Neural cell (in vitro differentiated cells): ENCODE results near the gene FUNDC2. TPM values are rescaled to one million over a fixed set of nuclear protein-coding genes. Genes with fewer than 3 reads are reported as not detected.
A peak's percentile ranks its signal among the peaks of the same experiment; 100 is the strongest.

Source experiments
- H2AFZ ChIP-seq: fragments of 200-600, 300-800 bp; sonication (generic), shearing (Covaris generic); 2 replicates; pipeline ENCODE4 v1.6.0; 2014; ENCODE audit warnings: low read depth, mild to moderate bottlenecking, antibody characterized with exemption, low read length, moderate library complexity
- H3F3A ChIP-seq: fragments of 200-600 bp; shearing (Covaris generic); 2 replicates; pipeline ENCODE4 v1.6.1; 2016; ENCODE audit warnings: mild to moderate bottlenecking, moderate library complexity, mixed read lengths, antibody characterized with exemption, low read length; ENCODE audit not compliant: insufficient read depth, poor library complexity, severe bottlenecking
- H3K27ac ChIP-seq: fragments of 200-600, 300-800 bp; sonication (generic), shearing (Covaris generic); 2 replicates; pipeline ENCODE4 v1.5.1; 2014; ENCODE audit warnings: mild to moderate bottlenecking, low read length, moderate library complexity
- H3K27me3 ChIP-seq: fragments of 300-800, 200-600 bp; sonication (generic), shearing (Covaris generic); 2 replicates; pipeline ENCODE4 v1.6.0; 2014; ENCODE audit warnings: mild to moderate bottlenecking, low read depth, low read length, moderate library complexity; ENCODE audit not compliant: insufficient read depth
- H3K36me3 ChIP-seq: fragments of 300-800, 200-600 bp; sonication (generic), shearing (Covaris generic); 2 replicates; pipeline ENCODE4 v1.5.1; 2014; ENCODE audit warnings: mild to moderate bottlenecking, antibody characterized with exemption, low read length, moderate library complexity; ENCODE audit not compliant: insufficient read depth
- H3K4me2 ChIP-seq: fragments of 300-800, 200-600 bp; sonication (generic), shearing (Covaris generic); 2 replicates; pipeline ENCODE4 v1.6.0; 2014; ENCODE audit warnings: mild to moderate bottlenecking, low read length
- H3K4me3 ChIP-seq: fragments of 300-800, 200-600 bp; sonication (generic), shearing (Covaris generic); 2 replicates; pipeline ENCODE4 v1.5.1; 2014; ENCODE audit warnings: mild to moderate bottlenecking, low read length, moderate library complexity
- H3K79me2 ChIP-seq: fragments of 200-600 bp; shearing (Covaris generic); replicated peaks from 2 replicates; pipeline ENCODE4 v1.6.0; 2014; ENCODE audit warnings: mild to moderate bottlenecking, low read length, moderate library complexity; ENCODE audit not compliant: insufficient read depth
- H3K9ac ChIP-seq: fragments of 300-800, 200-600 bp; sonication (generic), shearing (Covaris generic); 2 replicates; pipeline ENCODE4 v1.6.1; 2016; ENCODE audit warnings: mild to moderate bottlenecking, low read length, mixed read lengths
- H3K9me2 ChIP-seq: fragments of 200-600 bp; shearing (Covaris generic); 2 replicates; pipeline ENCODE4 v1.6.1; 2016; ENCODE audit warnings: mild to moderate bottlenecking, low read length, mixed read lengths; ENCODE audit not compliant: insufficient read depth
- H3K9me3 ChIP-seq: fragments of 200-600, 300-800 bp; sonication (generic), shearing (Covaris generic); 2 replicates; pipeline ENCODE4 v1.6.1; 2016; ENCODE audit warnings: mild to moderate bottlenecking, mixed run types, low read length, moderate library complexity, mixed read lengths
- H4K20me1 ChIP-seq: fragments of 200-600 bp; shearing (Covaris generic); 2 replicates; pipeline ENCODE4 v1.6.1; 2016; ENCODE audit warnings: mild to moderate bottlenecking, mixed run types; ENCODE audit not compliant: insufficient read depth
- EP300 ChIP-seq: fragments of 450-650 bp; conservative IDR thresholded peaks from 2 replicates; pipeline ENCODE4 v1.6.1; 2014; ENCODE audit warnings: antibody characterized with exemption, mild to moderate bottlenecking, moderate library complexity; ENCODE audit not compliant: poor library complexity, severe bottlenecking
- MXI1 ChIP-seq: fragments of 450-650 bp; conservative IDR thresholded peaks from 2 replicates; pipeline ENCODE4 v1.6.1; 2014; ENCODE audit warnings: antibody characterized with exemption, mild to moderate bottlenecking; ENCODE audit not compliant: poor library complexity, severe bottlenecking
- POLR2AphosphoS5 ChIP-seq: IDR thresholded peaks from 2 replicates; pipeline ENCODE4 v1.6.1; 2012
- RAD21 ChIP-seq: fragments of 450-650 bp; conservative IDR thresholded peaks from 2 replicates; pipeline ENCODE4 v1.6.1; 2014; ENCODE audit warnings: antibody characterized with exemption, mild to moderate bottlenecking, moderate library complexity
- SMC3 ChIP-seq: fragments of 450-650 bp; conservative IDR thresholded peaks from 2 replicates; pipeline ENCODE4 v1.6.1; 2014; ENCODE audit warnings: antibody characterized with exemption, mild to moderate bottlenecking, moderate library complexity; ENCODE audit not compliant: poor library complexity
- polyA plus RNA-seq: library from polyadenylated mRNA; depleted of rRNA; stranded (reverse); fragments of >200 nt; gene quantifications from 2 replicates; pipeline ENCODE4 v1.2.3, GENCODE V29; 2014
- TF ChIP-seq, protein P1 (sequence below): fragments of 450-650 bp; IDR thresholded peaks from 2 replicates; pipeline ENCODE4 v1.5.1; 2014; ENCODE audit warnings: antibody characterized with exemption, mild to moderate bottlenecking, moderate library complexity; ENCODE audit not compliant: poor library complexity, severe bottlenecking
- TF ChIP-seq, protein P2 (sequence below): IDR thresholded peaks from 2 replicates; pipeline ENCODE4 v1.6.1; 2012; ENCODE audit warnings: borderline replicate concordance

The FUNDC2 gene
- polyA plus RNA-seq, 1 donor from 2014 or later = 139 TPM

GRCh38 chrX:155056877-155057792 is 30.5 kb downstream of the FUNDC2 start:
- H3F3A ChIP-seq = no peaks in the 10 kb centered on the region
- no peak overlapping the region for H3K9ac ChIP-seq
- H2AFZ ChIP-seq = no peak overlapping the region
- H4K20me1 ChIP-seq = no peaks in the 10 kb centered on the region
- no peak overlapping the region for H3K27ac ChIP-seq
- H3K27me3 ChIP-seq = no peaks in the 10 kb centered on the region
- H3K9me2 ChIP-seq = no peaks in the 10 kb centered on the region
- no peak overlapping the region for H3K4me2 ChIP-seq
- H3K79me2 ChIP-seq = no peaks in the 10 kb centered on the region
- TF ChIP-seq SMC3 (peak; percentile 64), MXI1 (no peak), RAD21 (peak; percentile 50)
- TF ChIP-seq, protein P1, sequence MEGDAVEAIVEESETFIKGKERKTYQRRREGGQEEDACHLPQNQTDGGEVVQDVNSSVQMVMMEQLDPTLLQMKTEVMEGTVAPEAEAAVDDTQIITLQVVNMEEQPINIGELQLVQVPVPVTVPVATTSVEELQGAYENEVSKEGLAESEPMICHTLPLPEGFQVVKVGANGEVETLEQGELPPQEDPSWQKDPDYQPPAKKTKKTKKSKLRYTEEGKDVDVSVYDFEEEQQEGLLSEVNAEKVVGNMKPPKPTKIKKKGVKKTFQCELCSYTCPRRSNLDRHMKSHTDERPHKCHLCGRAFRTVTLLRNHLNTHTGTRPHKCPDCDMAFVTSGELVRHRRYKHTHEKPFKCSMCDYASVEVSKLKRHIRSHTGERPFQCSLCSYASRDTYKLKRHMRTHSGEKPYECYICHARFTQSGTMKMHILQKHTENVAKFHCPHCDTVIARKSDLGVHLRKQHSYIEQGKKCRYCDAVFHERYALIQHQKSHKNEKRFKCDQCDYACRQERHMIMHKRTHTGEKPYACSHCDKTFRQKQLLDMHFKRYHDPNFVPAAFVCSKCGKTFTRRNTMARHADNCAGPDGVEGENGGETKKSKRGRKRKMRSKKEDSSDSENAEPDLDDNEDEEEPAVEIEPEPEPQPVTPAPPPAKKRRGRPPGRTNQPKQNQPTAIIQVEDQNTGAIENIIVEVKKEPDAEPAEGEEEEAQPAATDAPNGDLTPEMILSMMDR = peak; percentile 68
- TF ChIP-seq, protein P2, sequence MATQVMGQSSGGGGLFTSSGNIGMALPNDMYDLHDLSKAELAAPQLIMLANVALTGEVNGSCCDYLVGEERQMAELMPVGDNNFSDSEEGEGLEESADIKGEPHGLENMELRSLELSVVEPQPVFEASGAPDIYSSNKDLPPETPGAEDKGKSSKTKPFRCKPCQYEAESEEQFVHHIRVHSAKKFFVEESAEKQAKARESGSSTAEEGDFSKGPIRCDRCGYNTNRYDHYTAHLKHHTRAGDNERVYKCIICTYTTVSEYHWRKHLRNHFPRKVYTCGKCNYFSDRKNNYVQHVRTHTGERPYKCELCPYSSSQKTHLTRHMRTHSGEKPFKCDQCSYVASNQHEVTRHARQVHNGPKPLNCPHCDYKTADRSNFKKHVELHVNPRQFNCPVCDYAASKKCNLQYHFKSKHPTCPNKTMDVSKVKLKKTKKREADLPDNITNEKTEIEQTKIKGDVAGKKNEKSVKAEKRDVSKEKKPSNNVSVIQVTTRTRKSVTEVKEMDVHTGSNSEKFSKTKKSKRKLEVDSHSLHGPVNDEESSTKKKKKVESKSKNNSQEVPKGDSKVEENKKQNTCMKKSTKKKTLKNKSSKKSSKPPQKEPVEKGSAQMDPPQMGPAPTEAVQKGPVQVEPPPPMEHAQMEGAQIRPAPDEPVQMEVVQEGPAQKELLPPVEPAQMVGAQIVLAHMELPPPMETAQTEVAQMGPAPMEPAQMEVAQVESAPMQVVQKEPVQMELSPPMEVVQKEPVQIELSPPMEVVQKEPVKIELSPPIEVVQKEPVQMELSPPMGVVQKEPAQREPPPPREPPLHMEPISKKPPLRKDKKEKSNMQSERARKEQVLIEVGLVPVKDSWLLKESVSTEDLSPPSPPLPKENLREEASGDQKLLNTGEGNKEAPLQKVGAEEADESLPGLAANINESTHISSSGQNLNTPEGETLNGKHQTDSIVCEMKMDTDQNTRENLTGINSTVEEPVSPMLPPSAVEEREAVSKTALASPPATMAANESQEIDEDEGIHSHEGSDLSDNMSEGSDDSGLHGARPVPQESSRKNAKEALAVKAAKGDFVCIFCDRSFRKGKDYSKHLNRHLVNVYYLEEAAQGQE = peak; percentile 22
- H3K4me3 ChIP-seq = no peak overlapping the region
- H3K36me3 ChIP-seq = no peaks in the 10 kb centered on the region
- H3K9me3 ChIP-seq = no peaks in the 10 kb centered on the region

GRCh38 chrX:155061760-155062159 is 35.1 kb downstream of the FUNDC2 start:
- Histone ChIP-seq H3K4me3 (no peak overlapping the region), H3K79me2 (no peaks in the 10 kb centered on the region), H2AFZ (no peak overlapping the region), H3K27ac (no peak overlapping the region), H3K9me2 (no peaks in the 10 kb centered on the region), H3K27me3 (no peaks in the 10 kb centered on the region), H3K9ac (no peak overlapping the region), H3F3A (no peaks in the 10 kb centered on the region), H4K20me1 (no peaks in the 10 kb centered on the region), H3K9me3 (no peaks in the 10 kb centered on the region), H3K4me2 (no peak overlapping the region), H3K36me3 (no peaks in the 10 kb centered on the region)
- TF ChIP-seq EP300 (peak; percentile 46), RAD21 (no peak), POLR2AphosphoS5 (peak; percentile 53)
- TF ChIP-seq, protein P2 = no peak
